CD14-positive monocyte (primary cell): ENCODE measurements around the gene SFTPB. TPM values are rescaled to one million over a fixed set of nuclear protein-coding genes. Genes with fewer than 3 reads are reported as not detected.

ENCODE experiments used
- DNase-seq, 3 donors: peaks; one replicate each; pipeline ENCODE4 v3.0.0-alpha.2; 2011 to 2022
- H2AFZ ChIP-seq: 2 replicates; pipeline ENCODE4 v1.6.0; 2012; ENCODE audit warnings: mild to moderate bottlenecking, low read depth, low read length, inconsistent platforms; ENCODE audit not compliant: insufficient read depth, poor library complexity, severe bottlenecking
- H3K27ac ChIP-seq, 2 donors: 1 replicate in 1 of 2; 2 replicates in 1 of 2; pipeline ENCODE4 v1.5.1; 2012 to 2013; ENCODE audit warnings: low read length in 2 of 2, control low read depth in 1 of 2, inconsistent platforms in 1 of 2, low read depth in 1 of 2, mild to moderate bottlenecking in 1 of 2
- H3K27me3 ChIP-seq, 2 donors: one replicate each; pipeline versions ENCODE4 v1.6.0 to v1.6.1; 2011 to 2013; ENCODE audit warnings: low read length in 2 of 2; ENCODE audit not compliant: control insufficient read depth in 2 of 2, insufficient read depth in 2 of 2
- H3K36me3 ChIP-seq, 2 donors: replicated peaks in 1 of 2; 1 replicate in 1 of 2; 2 replicates in 1 of 2; pipeline versions ENCODE4 v1.5.1 to v1.6.1; 2012 to 2013; ENCODE audit warnings: low read length in 2 of 2, control low read depth in 1 of 2, inconsistent platforms in 1 of 2, mild to moderate bottlenecking in 1 of 2; ENCODE audit not compliant: insufficient read depth in 2 of 2, control insufficient read depth in 1 of 2
- H3K4me1 ChIP-seq, 2 donors: 1 replicate in 1 of 2; 2 replicates in 1 of 2; pipeline versions ENCODE4 v1.5.1 to v1.6.1; 2012 to 2013; ENCODE audit warnings: low read length in 2 of 2, control low read depth in 1 of 2, inconsistent platforms in 1 of 2, mild to moderate bottlenecking in 1 of 2, moderate library complexity in 1 of 2; ENCODE audit not compliant: insufficient read depth in 2 of 2, control insufficient read depth in 1 of 2
- H3K4me2 ChIP-seq: replicated peaks from 2 replicates; pipeline ENCODE3; 2012; ENCODE audit warnings: low read length, moderate library complexity, mild to moderate bottlenecking; ENCODE audit not compliant: poor library complexity, severe bottlenecking; ENCODE audit errors: extremely low read depth
- H3K4me3 ChIP-seq, 3 experiments: fragments of 200-600 bp in 1 of 3; sonication (generic) in 1 of 3; replicated peaks in 1 of 3; 1 replicate in 2 of 3; 2 replicates in 1 of 3; pipeline ENCODE4 v1.5.1; 2011 to 2013; ENCODE audit warnings: low read length in 3 of 3, mild to moderate bottlenecking in 3 of 3, control low read depth in 2 of 3, low read depth in 2 of 3, inconsistent platforms in 1 of 3, moderate library complexity in 1 of 3
- H3K79me2 ChIP-seq: 2 replicates; pipeline ENCODE4 v1.6.0; 2012; ENCODE audit warnings: mild to moderate bottlenecking, control low read depth, inconsistent platforms, low read length, moderate library complexity; ENCODE audit not compliant: insufficient read depth
- H3K9ac ChIP-seq: 2 replicates; pipeline ENCODE4 v1.6.0; 2017; ENCODE audit warnings: low read length, mild to moderate bottlenecking; ENCODE audit not compliant: insufficient read depth, poor library complexity, severe bottlenecking
- H3K9me3 ChIP-seq, 2 donors: replicated peaks in 1 of 2; 1 replicate in 1 of 2; 2 replicates in 1 of 2; pipeline versions ENCODE4 v1.5.1 to v1.6.1; 2012 to 2013; ENCODE audit warnings: low read length in 2 of 2, control low read depth in 1 of 2; ENCODE audit not compliant: control insufficient read depth in 1 of 2, insufficient read depth in 1 of 2
- H4K20me1 ChIP-seq: 2 replicates; pipeline ENCODE4 v1.6.0; 2012; ENCODE audit warnings: mild to moderate bottlenecking, low read length, control low read depth, moderate library complexity; ENCODE audit not compliant: insufficient read depth
- H3K27ac Mint-ChIP-seq, 7 donors: one replicate each; pipeline ENCODE4 v1.8.0; 2020; ENCODE audit warnings: mild to moderate bottlenecking in 7 of 7, mixed read lengths in 7 of 7, moderate library complexity in 6 of 7, inconsistent platforms in 2 of 7
- H3K27me3 Mint-ChIP-seq, 3 donors: one replicate each; pipeline ENCODE4 v1.8.0; 2021 to 2022; ENCODE audit warnings: low read depth in 3 of 3, mild to moderate bottlenecking in 3 of 3, mixed read lengths in 3 of 3, moderate library complexity in 3 of 3, inconsistent platforms in 1 of 3
- H3K36me3 Mint-ChIP-seq, 2 donors: one replicate each; pipeline ENCODE4 v1.8.0; 2020; ENCODE audit warnings: mixed read lengths in 2 of 2, inconsistent platforms in 1 of 2, mild to moderate bottlenecking in 1 of 2
- H3K4me1 Mint-ChIP-seq: one replicate; pipeline ENCODE4 v1.8.0; 2020; ENCODE audit warnings: mild to moderate bottlenecking, mixed read lengths
- H3K4me3 Mint-ChIP-seq, 2 donors: one replicate each; pipeline ENCODE4 v1.8.0; 2020; ENCODE audit warnings: mild to moderate bottlenecking in 2 of 2, mixed read lengths in 2 of 2, moderate library complexity in 1 of 2
- H3K9me3 Mint-ChIP-seq, 7 donors: one replicate each; pipeline ENCODE4 v1.8.0; 2020 to 2022; ENCODE audit warnings: mixed read lengths in 7 of 7, mild to moderate bottlenecking in 6 of 7, moderate library complexity in 6 of 7, inconsistent platforms in 2 of 7
- WGBS: methylation state at CpG from one replicate; pipeline ENCODE4 v1.1.5; 2013; ENCODE audit warnings: missing lambda C conversion rate; ENCODE audit not compliant: insufficient coverage; 5-methylcytosine and 5-hydroxymethylcytosine counted together
- intact Hi-C, 2 donors: fragments of 100-400 bp; cut with micrococcal nuclease; formaldehyde crosslinking; loops; one replicate each; pipeline versions ENCODE4 v1.15.0 to v1.15.1; 2023
- polyA plus RNA-seq, 3 donors: library from polyadenylated mRNA; depleted of rRNA in 1 of 3; unstranded in 2 of 3; stranded (reverse) in 1 of 3; fragments of 300-500 nt in 2 of 3; fragments of >200 nt in 1 of 3; fragmentation: Illumina TruSeq in 2 of 3; gene quantifications; 1 replicate in 2 of 3; 2 replicates in 1 of 3; pipeline ENCODE4 v1.2.3, GENCODE V29; 2012 to 2021
- TF ChIP-seq, protein P1 (sequence below): fragments of 200-600 bp; IDR thresholded peaks from one replicate; pipeline ENCODE4 v1.8.0; 2022; ENCODE audit warnings: antibody characterized with exemption, mild to moderate bottlenecking

Gene SFTPB
- polyA plus RNA-seq, 3 donors: 0.18 to 0.47 TPM; not detected in 1

DNA sequence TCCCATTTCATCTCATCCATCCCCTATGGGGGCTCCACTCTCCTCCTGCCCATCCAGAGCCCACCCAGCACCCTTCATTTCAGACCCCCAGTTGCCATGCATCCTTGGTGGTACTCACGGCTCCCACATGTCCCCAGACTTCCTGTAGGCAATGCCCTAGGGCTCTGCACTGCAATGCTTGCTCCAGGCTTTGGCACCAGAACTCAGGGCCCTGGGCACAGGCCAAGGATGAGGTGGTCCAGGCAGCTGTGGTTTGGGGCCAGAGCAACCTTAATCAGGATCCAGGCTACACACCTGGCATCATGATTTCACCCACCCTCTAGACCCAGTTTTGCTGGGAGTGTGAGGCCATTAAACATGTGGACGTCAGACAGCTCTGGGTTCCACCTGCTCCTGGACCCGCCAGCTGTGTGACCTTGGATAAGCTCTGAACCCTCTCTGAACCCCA is 414 bp downstream of the SFTPB start:
- H3K4me1 ChIP-seq: peaks cover 66 to 70% of the 10 kb centered on the region in 2 donors
- no peak for DNase-seq
- H3K9me3 Mint-ChIP-seq: peaks cover 0 to 3% (median 0%) of the 10 kb centered on the region in 7 donors

DNA sequence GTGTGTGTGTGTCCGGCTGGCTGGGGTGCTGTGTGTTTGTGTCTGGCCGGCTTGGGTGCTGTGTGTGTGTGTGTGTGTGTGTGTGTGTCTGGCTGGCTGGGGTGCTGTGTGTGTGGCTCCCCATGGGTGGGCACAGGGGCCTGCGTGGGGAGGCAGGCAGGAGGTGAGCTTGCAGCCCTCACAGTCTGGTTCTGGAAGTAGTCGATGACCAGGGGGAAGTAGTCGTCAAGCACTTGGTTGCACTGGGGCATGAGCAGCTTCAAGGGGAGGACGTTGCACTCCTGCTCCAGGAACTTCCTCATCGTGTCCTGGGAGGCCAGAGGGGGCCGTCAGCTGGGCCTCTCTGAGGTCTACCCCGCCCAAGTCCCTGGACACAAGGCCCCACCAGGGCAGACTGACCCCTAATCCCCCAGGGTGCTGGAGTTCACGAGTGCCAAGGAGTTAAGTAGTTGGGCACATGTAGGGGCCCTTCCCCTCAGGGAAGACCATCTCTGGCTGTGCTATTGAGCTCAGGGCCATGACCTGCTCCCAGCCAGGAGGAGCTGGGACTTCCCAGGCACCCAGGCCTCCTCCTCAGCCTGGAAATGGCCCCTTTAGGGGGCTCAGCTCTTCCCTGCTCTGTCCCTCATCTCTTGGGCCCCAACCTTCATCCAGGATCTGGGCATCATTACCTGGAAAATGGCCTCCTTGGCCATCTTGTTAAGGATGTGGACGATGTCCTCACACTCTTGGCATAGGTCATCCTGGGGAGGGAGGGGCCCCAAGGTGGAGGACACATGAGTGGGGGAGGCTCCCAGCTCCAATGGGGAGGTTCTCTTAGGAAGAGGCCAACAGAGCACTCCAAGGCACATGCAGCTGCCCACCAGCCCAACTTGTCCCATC is 1.3 kb downstream of the SFTPB start:
- peaks cover 0 to 3% (median 0%) of the 10 kb centered on the region in 7 donors for H3K9me3 Mint-ChIP-seq
- TF ChIP-seq, protein P1, sequence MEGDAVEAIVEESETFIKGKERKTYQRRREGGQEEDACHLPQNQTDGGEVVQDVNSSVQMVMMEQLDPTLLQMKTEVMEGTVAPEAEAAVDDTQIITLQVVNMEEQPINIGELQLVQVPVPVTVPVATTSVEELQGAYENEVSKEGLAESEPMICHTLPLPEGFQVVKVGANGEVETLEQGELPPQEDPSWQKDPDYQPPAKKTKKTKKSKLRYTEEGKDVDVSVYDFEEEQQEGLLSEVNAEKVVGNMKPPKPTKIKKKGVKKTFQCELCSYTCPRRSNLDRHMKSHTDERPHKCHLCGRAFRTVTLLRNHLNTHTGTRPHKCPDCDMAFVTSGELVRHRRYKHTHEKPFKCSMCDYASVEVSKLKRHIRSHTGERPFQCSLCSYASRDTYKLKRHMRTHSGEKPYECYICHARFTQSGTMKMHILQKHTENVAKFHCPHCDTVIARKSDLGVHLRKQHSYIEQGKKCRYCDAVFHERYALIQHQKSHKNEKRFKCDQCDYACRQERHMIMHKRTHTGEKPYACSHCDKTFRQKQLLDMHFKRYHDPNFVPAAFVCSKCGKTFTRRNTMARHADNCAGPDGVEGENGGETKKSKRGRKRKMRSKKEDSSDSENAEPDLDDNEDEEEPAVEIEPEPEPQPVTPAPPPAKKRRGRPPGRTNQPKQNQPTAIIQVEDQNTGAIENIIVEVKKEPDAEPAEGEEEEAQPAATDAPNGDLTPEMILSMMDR: no peak
- peak; percentile 65 to 78 (median 66) for DNase-seq
- H3K79me2 ChIP-seq: no peaks in the 10 kb centered on the region
- H3K36me3 Mint-ChIP-seq: peaks cover 4 to 6% of the 10 kb centered on the region in 2 donors
- peak overlapping the region; percentile 51 to 91 (median 86) for H3K27ac Mint-ChIP-seq
- no peaks in the 10 kb centered on the region for H3K27me3 ChIP-seq
- intact Hi-C loops: no loop called here
- no peaks in the 10 kb centered on the region for H3K36me3 ChIP-seq
- H3K4me2 ChIP-seq: no peak overlapping the region
- peak overlapping the region; percentile 57 for H2AFZ ChIP-seq
- H3K9ac ChIP-seq: peak overlapping the region; percentile 52
- no peaks in the 10 kb centered on the region for H4K20me1 ChIP-seq
- no peak overlapping the region for H3K4me3 ChIP-seq
- peaks cover 0 to 3% (median 0%) of the 10 kb centered on the region in 3 donors for H3K27me3 Mint-ChIP-seq
- H3K9me3 ChIP-seq: no peaks in the 10 kb centered on the region
- peaks cover 48% of the 10 kb centered on the region for H3K4me1 Mint-ChIP-seq
- 23% methylated on average over 8 of the region's 11 CpGs for WGBS
- H3K4me1 ChIP-seq: peaks cover 57 to 61% of the 10 kb centered on the region in 2 donors
- H3K27ac ChIP-seq: peak overlapping the region; percentile 34 to 51
- peak overlapping the region in 1 of 2 donors; percentile 71 for H3K4me3 Mint-ChIP-seq

More for the DNA sequence above, 414 bp downstream of the SFTPB start:
- H4K20me1 ChIP-seq: no peaks in the 10 kb centered on the region
- 92% methylated on average over 3 of the region's 3 CpGs for WGBS
- no peaks in the 10 kb centered on the region for H3K36me3 ChIP-seq
- H3K27ac ChIP-seq: no peak overlapping the region
- H3K4me3 Mint-ChIP-seq: no peak overlapping the region
- peaks cover 57% of the 10 kb centered on the region for H3K4me1 Mint-ChIP-seq
- no peak overlapping the region for H3K4me2 ChIP-seq
- H3K79me2 ChIP-seq: no peaks in the 10 kb centered on the region
- no peak overlapping the region for H2AFZ ChIP-seq
- H3K9me3 ChIP-seq: no peaks in the 10 kb centered on the region
- H3K9ac ChIP-seq: no peak overlapping the region
- intact Hi-C loops: no loop called here
- no peak overlapping the region for H3K27ac Mint-ChIP-seq
- no peaks in the 10 kb centered on the region for H3K27me3 ChIP-seq
- H3K4me3 ChIP-seq: no peak overlapping the region
- H3K27me3 Mint-ChIP-seq: peaks cover 0 to 3% (median 0%) of the 10 kb centered on the region in 3 donors
- TF ChIP-seq, protein P1: no peak
- H3K36me3 Mint-ChIP-seq: peaks cover 0 to 3% of the 10 kb centered on the region in 2 donors
